Testis (tissue), 2 donors: ENCODE data around the gene FBXL7.

ENCODE experiments used
- POLR2A ChIP-seq: fragments of 450-650 bp; IDR thresholded peaks from one replicate; pipeline ENCODE4 v1.6.1; 2017; ENCODE audit warnings: antibody characterized with exemption, mild to moderate bottlenecking, moderate library complexity
- TF ChIP-seq, protein P1 (sequence below), 3 experiments: fragments of 450-650 bp in 2 of 3; fragments of 200-600 bp in 1 of 3; sonication (generic) in 1 of 3; IDR thresholded peaks; one replicate each; pipeline ENCODE4 v1.5.1; 2016 to 2019; ENCODE audit warnings: antibody characterized with exemption in 3 of 3, mild to moderate bottlenecking in 2 of 3, moderate library complexity in 1 of 3

GRCh38 chr5:15768936-15769335, 269.0 kb downstream of the FBXL7 start:
- TF ChIP-seq, protein P1, sequence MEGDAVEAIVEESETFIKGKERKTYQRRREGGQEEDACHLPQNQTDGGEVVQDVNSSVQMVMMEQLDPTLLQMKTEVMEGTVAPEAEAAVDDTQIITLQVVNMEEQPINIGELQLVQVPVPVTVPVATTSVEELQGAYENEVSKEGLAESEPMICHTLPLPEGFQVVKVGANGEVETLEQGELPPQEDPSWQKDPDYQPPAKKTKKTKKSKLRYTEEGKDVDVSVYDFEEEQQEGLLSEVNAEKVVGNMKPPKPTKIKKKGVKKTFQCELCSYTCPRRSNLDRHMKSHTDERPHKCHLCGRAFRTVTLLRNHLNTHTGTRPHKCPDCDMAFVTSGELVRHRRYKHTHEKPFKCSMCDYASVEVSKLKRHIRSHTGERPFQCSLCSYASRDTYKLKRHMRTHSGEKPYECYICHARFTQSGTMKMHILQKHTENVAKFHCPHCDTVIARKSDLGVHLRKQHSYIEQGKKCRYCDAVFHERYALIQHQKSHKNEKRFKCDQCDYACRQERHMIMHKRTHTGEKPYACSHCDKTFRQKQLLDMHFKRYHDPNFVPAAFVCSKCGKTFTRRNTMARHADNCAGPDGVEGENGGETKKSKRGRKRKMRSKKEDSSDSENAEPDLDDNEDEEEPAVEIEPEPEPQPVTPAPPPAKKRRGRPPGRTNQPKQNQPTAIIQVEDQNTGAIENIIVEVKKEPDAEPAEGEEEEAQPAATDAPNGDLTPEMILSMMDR (IDR thresholded peaks at IDR 0.05) = no peak
- no peak for TF ChIP-seq POLR2A
